Heart right ventricle (tissue), 16 donors: ENCODE results near the gene TSSK2. TPM values are rescaled to one million over a fixed set of nuclear protein-coding genes. Genes with fewer than 3 reads are reported as not detected.

Experiments
- ATAC-seq, 8 donors: fragments of 200-7000 bp; cut with Tn5 transposase; one replicate each; pipeline ENCODE4 v1.9.1; 2020; ENCODE audit warnings: mild to moderate bottlenecking in 8 of 8, moderate library complexity in 8 of 8, moderate number of reproducible peaks in 1 of 8
- DNase-seq, 2 donors: peaks; one replicate each; pipeline ENCODE4 v3.0.0-alpha.2; 2020
- H3K27ac ChIP-seq, 10 donors: fragments of 200-600 bp; sonication (generic) in 2 of 10; one replicate each; pipeline versions ENCODE4 v1.5.0 to v1.8.0; 2020 to 2022; ENCODE audit warnings: mild to moderate bottlenecking in 3 of 10
- H3K27me3 ChIP-seq, 7 donors: fragments of 200-600 bp; one replicate each; pipeline ENCODE4 v1.8.0; 2021 to 2022; ENCODE audit warnings: mild to moderate bottlenecking in 2 of 7
- H3K36me3 ChIP-seq, 9 donors: fragments of 200-600 bp; sonication (generic) in 1 of 9; one replicate each; pipeline versions ENCODE4 v1.5.0 to v1.8.0; 2020 to 2022; ENCODE audit warnings: mild to moderate bottlenecking in 2 of 9
- H3K4me1 ChIP-seq, 9 donors: fragments of 200-600 bp; sonication (generic) in 1 of 9; one replicate each; pipeline versions ENCODE4 v1.5.0 to v1.8.0; 2020 to 2022; ENCODE audit warnings: mild to moderate bottlenecking in 4 of 9
- H3K4me3 ChIP-seq, 10 donors: fragments of 200-600 bp; sonication (generic) in 2 of 10; one replicate each; pipeline versions ENCODE4 v1.5.0 to v1.8.0; 2020 to 2022; ENCODE audit warnings: mild to moderate bottlenecking in 7 of 10, moderate library complexity in 2 of 10
- H3K9me3 ChIP-seq, 11 donors: fragments of 200-600 bp in 10 of 11; sonication (generic) in 2 of 11; one replicate each; pipeline versions ENCODE4 v1.5.0 to v1.8.0; 2013 to 2022; ENCODE audit warnings: mild to moderate bottlenecking in 2 of 11, control low read depth in 1 of 11, moderate library complexity in 1 of 11
- WGBS, 2 donors: extraction: QIAGEN DNeasy Blood & Tissue Kit; methylation state at CpG; one replicate each; pipeline ENCODE4 v1.1.7; 2013; ENCODE audit warnings: inconsistent platforms in 1 of 2; 5-methylcytosine and 5-hydroxymethylcytosine counted together
- intact Hi-C, 10 donors: fragments of 100-400 bp; cut with DNase I; formaldehyde crosslinking; loops; one replicate each; pipeline versions ENCODE4 v1.11.1 to v1.14.2; 2022
- polyA plus RNA-seq, 2 donors: library from polyadenylated mRNA; stranded (reverse); fragments of 200-250 nt; gene quantifications; one replicate each; pipeline ENCODE4 v1.2.3, GENCODE V29; 2013
- total RNA-seq, 10 donors: library from RNA; stranded (reverse); fragmentation: NEBNext Ultra II Directional in 3 of 10; extraction: Animal tissue kit (Norgen Biotek cat#: 25700) in 3 of 10; gene quantifications; one replicate each; pipeline versions ENCODE4 v1.2.1 to v1.2.4, GENCODE V29; 2021 to 2023
- TF ChIP-seq, protein P1 (sequence below), 9 donors: fragments of 200-600 bp; sonication (generic) in 2 of 9; IDR thresholded peaks; one replicate each; pipeline versions ENCODE4 v1.5.0 to v1.8.0; 2021 to 2022; ENCODE audit warnings: antibody characterized with exemption in 9 of 9, mild to moderate bottlenecking in 5 of 9, moderate library complexity in 1 of 9
- donor health status: Arrhythmogenic right ventricular cardiomyopathy.
- donor health status: ischemic (EF 13 %, LVEDD 7.1; RV severe dilation, severe dysfunction).
- donor health status: healthy with polysubstance abuse.
- donor health status: DM: no; HTN: yes; CAD: no.
- donor health status: DM: no; HTN: no; CAD: no.
- donor health status: ischemic (EF 25% LVEDD 6.9; RV normal size, moderate dysfunction).
- donor health status: ischemic (EF 25% LVEDD 5.7; RV mildly dilated, moderate dysfunction).
- donor health status: healthy.
- donor health status: DM: yes; HTN: yes; CAD: no.
- donor health status: Ischemic cardiomyopathy.
- donor health status: ischemic (EF 35%, LVEDD 5.7; RV mildly dilated, moderate dysfunction).
- donor health status: nonischemic (EF 11% LVEDD 7.7; RV severe dilation, severe dysfunction).
- donor health status: DM: yes; HTN: yes; CAD: no.
- donor health status: PGD.
- donor health status: ischemic (EF 29% LVEDD 5.4; RV normal size, mild dysfunction).
- donor health status: nonischemic (EF 23%, LVEDD 6.1; RV moderate dilation, normal function).

TSSK2 gene
- total and polyA plus RNA-seq, 12 donors, result 0.14 to 0.37 (median 0.19) TPM; not detected in 9

DNA sequence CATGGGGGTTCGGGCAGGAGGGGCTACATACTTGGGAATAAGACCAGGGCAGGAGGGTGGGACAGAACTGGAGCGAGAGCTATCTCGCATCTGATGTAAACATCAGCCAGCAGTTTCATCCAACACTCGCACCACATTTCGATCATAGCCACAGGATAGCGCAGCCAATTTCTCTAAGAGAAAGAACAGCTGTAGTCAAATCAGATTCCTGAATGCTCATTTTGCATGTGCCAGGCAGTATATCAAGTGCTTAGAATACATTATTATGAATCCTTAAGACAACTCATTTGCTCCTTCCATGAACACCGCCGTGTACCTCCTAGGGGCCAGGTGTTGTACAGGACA lies 23.4 kb upstream of the TSSK2 start:
- whole genome bisulfite sequencing, 2 donors, result 81 to 88% methylated on average over 8 of the region's 8 CpGs
- ATAC-seq, result no peak
- peaks cover 13 to 74% (median 51%) of the 10 kb centered on the region in 9 donors for H3K4me1 ChIP-seq
- no peaks in the 10 kb centered on the region for H3K9me3 ChIP-seq
- peak overlapping the region in 1 of 10 donors; percentile 78 for H3K27ac ChIP-seq
- no peak overlapping the region for H3K4me3 ChIP-seq
- intact Hi-C loops, result no loop called here
- peaks cover 0 to 3% (median 0%) of the 10 kb centered on the region in 9 donors for H3K36me3 ChIP-seq
- TF ChIP-seq, protein P1, sequence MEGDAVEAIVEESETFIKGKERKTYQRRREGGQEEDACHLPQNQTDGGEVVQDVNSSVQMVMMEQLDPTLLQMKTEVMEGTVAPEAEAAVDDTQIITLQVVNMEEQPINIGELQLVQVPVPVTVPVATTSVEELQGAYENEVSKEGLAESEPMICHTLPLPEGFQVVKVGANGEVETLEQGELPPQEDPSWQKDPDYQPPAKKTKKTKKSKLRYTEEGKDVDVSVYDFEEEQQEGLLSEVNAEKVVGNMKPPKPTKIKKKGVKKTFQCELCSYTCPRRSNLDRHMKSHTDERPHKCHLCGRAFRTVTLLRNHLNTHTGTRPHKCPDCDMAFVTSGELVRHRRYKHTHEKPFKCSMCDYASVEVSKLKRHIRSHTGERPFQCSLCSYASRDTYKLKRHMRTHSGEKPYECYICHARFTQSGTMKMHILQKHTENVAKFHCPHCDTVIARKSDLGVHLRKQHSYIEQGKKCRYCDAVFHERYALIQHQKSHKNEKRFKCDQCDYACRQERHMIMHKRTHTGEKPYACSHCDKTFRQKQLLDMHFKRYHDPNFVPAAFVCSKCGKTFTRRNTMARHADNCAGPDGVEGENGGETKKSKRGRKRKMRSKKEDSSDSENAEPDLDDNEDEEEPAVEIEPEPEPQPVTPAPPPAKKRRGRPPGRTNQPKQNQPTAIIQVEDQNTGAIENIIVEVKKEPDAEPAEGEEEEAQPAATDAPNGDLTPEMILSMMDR (IDR thresholded peaks at IDR 0.05), result no peak
- no peak for DNase-seq
- no peaks in the 10 kb centered on the region for H3K27me3 ChIP-seq

GRCh38 chr22:19108807-19109197 lies 22.3 kb upstream of the TSSK2 start:
- TF ChIP-seq, protein P1 (IDR thresholded peaks at IDR 0.05), result no peak
- DNase-seq, result no peak
- H3K4me3 ChIP-seq, result no peak overlapping the region
- intact Hi-C loops, result no loop called here
- H3K9me3 ChIP-seq, result no peaks in the 10 kb centered on the region
- peaks cover 13 to 73% (median 51%) of the 10 kb centered on the region in 9 donors for H3K4me1 ChIP-seq
- no peak for ATAC-seq
- peak overlapping the region in 1 of 10 donors; percentile 78 for H3K27ac ChIP-seq
- WGBS, 2 donors, result 67 to 86% methylated on average over 3 of the region's 3 CpGs
- no peaks in the 10 kb centered on the region for H3K27me3 ChIP-seq
- peaks cover 0 to 3% (median 0%) of the 10 kb centered on the region in 9 donors for H3K36me3 ChIP-seq

GRCh38 chr22:19109198-19110063 lies 21.7 kb upstream of the TSSK2 start:
- TF ChIP-seq, protein P1 (IDR thresholded peaks at IDR 0.05), result no peak
- Histone ChIP-seq H3K4me3 (peak overlapping the region in 1 of 10 donors; percentile 13), H3K36me3 (peaks cover 0 to 3% (median 0%) of the 10 kb centered on the region in 9 donors), H3K27me3 (no peaks in the 10 kb centered on the region), H3K4me1 (peaks cover 13 to 69% (median 53%) of the 10 kb centered on the region in 9 donors), H3K27ac (peak overlapping the region in 2 of 10 donors; percentile 19 to 78), H3K9me3 (no peaks in the 10 kb centered on the region)
- WGBS, 2 donors, result 67 to 73% methylated on average over 7 of the region's 7 CpGs
- intact Hi-C loops, result loop anchor here in 1 of 10 donors (5.0 kb wide), 1 partner anchor 53 kb away; no protein-coding TSS in a partner anchor
- ATAC-seq (peak in 6 of 8 donors; percentile 44 to 83 (median 60)), DNase-seq (no peak)

DNA sequence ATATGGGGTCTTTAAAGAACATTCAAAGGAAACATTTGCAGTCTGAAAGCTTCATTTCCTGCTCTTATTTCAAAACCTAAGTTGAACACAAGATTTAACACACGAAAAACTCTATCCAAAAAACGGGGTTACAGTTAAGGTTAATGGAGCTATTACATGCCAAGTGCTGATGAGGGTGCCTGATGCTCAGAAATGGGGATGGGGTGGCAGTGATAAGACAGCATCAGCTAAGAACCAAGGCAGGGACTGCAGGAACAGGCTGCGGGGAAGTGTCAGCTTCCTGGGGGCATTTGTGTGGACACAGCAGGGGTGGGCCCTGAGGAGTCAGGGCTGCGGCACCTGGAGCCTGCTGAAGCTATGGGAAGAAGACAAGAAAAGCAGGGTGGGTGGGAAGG lies 21.0 kb upstream of the TSSK2 start:
- ATAC-seq, result no peak
- Histone ChIP-seq H3K27ac (peak overlapping the region in 2 of 10 donors; percentile 19 to 78), H3K4me3 (peak overlapping the region in 1 of 10 donors; percentile 13), H3K9me3 (no peaks in the 10 kb centered on the region), H3K27me3 (no peaks in the 10 kb centered on the region), H3K4me1 (peaks cover 16 to 72% (median 55%) of the 10 kb centered on the region in 9 donors), H3K36me3 (peaks cover 0 to 3% (median 0%) of the 10 kb centered on the region in 9 donors)
- TF ChIP-seq, protein P1 (IDR thresholded peaks at IDR 0.05), result no peak
- intact Hi-C loops, result loop anchor here in 1 of 10 donors (5.0 kb wide), 1 partner anchor 52 kb away; no protein-coding TSS in a partner anchor
- DNase-seq, result no peak
- 32 to 81% methylated on average over 4 of the region's 4 CpGs for whole genome bisulfite sequencing, 2 donors
